Stimulated activated CD8-positive, alpha-beta memory T cell treated with anti-CD3 and anti-CD28 coated beads, Interleukin-12 subunit alpha, Interleukin-12 subunit beta, amount 100 ng/mL, for 24 hours (primary cell): ENCODE measurements around the gene PDPN.
"Not testable (repeated sequence)": the region's sequence is repeated elsewhere in the genome, so short reads cannot be mapped to it uniquely, and the experiment has no call there.

ENCODE experiments used
- DNase-seq: peaks from one replicate; pipeline ENCODE4 v3.0.0-alpha.2; 2020; ENCODE audit errors: extremely low read depth

Gene PDPN, protein sequence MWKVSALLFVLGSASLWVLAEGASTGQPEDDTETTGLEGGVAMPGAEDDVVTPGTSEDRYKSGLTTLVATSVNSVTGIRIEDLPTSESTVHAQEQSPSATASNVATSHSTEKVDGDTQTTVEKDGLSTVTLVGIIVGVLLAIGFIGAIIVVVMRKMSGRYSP

DNA sequence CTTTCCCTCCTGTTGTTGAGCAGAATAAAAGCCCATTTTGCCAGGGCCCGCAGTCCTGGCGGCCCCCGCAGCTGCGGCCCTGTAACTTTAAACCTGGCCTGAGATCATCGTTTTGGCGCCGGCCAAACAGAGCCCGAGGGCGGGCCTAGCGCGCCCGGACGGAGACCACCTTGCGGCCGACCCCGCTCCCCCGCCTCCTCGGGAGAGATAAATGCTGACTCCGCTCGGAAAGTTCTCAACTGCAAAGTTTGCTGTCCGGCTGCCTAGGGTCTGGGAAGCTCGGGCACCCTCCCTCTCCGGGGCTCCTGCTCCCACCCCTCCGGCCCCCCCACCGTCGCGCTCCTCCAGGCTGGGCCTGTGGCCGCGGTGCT, at the start of gene PDPN:
TSS of gene PDPN (plus strand) at position 238 of the 371 bp plus-strand sequence. CDS start 202 bp downstream, outside the sequence.
- DNase-seq: no peak

- DNase-seq: no peak
These were observed 48.4 kb upstream of the PDPN start for GRCh38 chr1:13535227-13535626.

- DNase-seq: no peak
These were observed 47.1 kb upstream of the PDPN start for GRCh38 chr1:13536571-13536970.

DNA sequence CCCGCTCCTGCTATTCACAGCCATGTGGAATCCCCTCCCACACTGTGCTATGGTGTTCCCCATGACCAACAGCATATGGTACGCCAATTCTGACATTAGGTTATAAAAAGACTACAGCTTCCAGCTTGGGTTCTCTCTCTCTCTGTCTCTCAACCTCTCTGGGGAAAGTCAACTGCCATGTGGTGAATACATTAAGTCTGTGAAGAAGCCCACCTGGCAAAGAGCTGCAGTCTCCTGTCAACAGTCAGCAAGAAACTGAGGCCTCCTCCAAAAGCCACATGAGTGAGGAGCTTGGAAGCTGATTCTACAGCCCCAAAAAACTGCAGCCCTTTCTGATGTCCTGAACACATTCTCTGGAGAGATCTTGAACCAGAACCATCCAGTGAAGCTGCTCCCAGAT, 44.8 kb upstream of the PDPN start:
- no peak for DNase-seq

DNA sequence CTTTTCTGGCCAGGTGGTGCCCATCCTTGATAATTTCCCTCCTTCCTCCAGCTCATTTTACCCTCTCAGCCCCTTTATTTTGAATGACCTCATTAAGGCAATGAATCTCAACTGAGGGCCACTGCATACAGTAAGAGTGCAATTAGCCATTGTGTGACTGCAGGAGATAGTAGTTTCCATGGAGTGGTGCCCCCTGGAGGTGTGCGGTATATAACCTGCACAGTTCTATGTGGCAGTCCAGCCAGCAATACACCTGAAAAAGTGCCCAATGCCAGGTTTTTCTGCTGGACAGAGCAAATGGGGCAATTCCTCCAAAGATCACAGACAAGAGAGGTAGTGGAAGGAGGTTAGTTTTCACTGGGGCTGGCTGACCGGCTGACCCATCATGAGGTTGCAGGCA, 43.9 kb upstream of the PDPN start:
- no peak for DNase-seq

GRCh38 chr1:13540866-13541265, 42.8 kb upstream of the PDPN start:
- DNase-seq: no peak

DNA sequence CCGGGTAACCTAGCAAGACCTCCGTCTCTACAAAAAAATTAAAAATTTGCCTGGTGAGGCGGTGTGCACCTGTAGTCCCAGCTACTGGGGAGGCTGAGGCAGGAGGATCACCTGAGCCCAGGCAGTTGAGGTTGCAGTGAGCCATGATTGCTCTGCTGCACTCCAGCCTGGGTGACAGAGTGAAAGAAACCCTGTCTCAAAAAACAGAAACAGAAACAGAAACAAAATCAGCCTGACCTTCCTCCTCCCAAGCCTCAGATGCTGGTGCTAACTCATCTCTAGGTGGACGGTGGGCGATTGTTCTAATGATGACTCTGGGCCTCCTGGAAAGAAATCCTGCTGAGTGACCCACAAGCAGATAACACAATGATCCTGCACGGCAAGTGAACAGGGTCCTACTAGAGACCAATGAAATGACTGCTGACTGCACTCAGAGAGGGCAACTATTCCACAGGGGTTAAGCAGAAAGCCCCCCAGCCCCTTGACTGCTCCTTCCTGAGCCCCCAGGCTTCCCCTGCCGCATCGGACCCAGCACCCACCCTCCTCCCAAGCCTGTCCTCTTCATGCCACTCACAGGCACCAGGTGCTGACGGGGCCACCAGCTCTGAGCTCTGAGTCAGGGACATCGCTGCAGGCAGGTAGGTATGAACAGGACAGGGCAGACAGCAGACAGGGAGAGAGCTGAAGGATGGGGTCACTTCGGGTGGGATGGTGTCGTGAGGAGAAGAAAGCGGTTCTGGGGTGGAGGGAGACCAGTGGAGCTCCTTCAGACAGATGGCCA, 42.0 kb upstream of the PDPN start:
- no peak for DNase-seq

DNA sequence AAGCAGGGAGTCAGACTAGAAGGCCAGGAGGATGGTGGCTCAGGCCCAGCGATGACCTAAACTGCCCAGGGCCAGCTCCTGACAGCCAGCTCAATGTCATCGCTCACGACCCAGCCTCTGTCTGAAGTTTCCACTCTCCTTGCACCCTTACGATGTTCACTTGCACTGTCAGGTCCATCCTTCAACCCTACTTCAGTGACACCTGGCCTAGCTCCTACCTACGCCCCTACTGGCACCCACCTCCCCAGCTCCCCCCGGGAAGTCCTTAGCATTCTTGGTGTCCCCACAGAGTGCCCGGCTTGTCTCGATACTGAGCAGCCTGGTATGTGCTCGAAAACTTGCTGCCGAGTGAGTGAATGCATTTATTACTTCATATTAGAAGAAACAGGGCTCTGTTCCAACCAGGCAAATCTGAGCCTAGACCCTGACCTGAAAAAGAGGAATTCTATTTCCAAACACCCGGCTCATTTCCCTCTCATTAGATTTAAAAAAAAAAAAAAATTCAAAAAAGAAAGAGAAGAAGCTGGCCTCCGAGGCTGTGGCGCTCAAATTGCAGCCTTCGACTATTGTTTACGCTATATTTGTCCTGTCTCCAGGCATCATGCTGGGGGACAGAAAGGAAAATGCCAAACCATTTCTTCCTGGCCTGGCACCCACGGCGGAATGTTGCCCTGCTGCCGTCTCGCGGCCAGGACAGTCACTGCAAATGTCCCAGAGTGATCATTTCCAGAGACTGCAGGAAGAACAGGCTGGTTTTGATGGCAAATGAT, 40.0 kb upstream of the PDPN start:
- no peak for DNase-seq

DNA sequence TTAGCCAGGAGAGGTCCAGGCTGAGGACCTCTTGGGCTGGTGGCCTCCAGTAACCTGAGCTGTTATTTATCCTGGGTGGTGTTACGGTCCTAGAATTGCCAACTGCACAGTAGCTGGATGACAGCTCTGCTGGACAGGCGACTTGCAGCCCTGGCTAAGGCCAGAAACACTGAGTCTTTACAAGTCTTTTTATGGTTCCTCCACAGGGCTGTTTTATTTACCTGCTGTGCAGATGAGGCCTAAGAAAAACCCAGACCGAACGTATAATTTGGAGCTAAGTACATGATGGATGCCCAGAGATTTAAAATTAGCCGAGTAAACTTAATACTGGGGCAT, 39.4 kb upstream of the PDPN start:
- no peak for DNase-seq

DNA sequence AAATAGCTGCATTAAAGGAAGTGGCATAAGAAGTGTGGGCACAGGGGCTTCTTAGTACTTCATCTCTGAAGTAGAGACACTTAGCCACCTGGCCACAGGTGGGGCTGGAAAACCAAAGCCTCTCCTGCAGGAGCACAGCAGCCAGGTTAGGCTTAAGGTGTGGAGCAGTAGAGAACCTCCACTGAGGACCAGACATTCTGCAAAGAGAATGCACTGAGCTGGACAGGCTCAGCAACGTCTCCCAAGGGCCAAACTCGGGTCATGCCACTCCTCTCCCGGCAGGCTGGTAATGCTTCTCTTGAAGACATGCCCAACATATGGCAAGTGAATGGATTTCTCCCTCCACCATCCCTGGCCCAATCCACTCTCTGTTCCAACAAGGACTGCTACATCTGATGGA, 36.8 kb upstream of the PDPN start:
- no peak for DNase-seq

DNA sequence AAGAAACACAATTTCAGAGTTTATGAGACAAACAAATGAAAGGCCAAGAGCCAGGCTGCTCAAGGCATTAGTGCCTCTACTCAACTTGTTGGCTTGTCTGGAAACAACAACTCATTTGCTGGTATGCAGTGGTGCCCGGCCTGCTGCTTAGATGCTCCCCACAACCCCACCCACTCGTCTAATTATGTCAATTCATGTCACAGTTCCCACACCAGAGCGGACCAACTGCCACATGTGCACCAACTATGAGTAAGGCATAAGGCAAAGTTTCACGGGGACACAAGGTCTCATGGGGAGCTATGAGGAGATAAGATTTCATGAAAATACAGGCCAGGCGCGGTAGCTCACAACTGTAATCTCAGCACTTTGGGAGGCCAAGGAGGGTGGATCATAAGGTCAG, 35.4 kb upstream of the PDPN start:
- DNase-seq: no peak

DNA sequence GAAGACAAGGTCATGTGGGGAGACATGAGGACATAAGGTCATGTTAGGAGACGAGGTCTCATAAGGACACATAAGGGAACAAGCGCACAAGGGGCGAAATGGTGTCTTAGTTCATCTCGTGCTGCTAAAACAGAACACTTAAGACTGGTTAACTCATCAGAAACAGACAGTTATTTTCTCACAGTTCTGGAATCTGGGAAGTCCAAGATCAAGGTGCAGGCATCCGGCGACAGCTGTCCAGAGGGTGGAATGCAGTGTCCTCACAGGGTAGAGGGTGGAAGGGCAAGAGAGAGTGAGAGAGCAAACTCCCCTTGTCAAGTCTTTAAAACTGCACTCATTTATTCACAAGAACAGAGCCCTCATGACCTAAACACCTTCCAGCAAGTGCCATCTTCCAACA, 34.6 kb upstream of the PDPN start:
- DNase-seq: no peak

GRCh38 chr1:13549521-13549920, 34.1 kb upstream of the PDPN start:
- DNase-seq: no peak

- DNase-seq: no peak
These were observed 33.0 kb upstream of the PDPN start for GRCh38 chr1:13550663-13551062.

DNA sequence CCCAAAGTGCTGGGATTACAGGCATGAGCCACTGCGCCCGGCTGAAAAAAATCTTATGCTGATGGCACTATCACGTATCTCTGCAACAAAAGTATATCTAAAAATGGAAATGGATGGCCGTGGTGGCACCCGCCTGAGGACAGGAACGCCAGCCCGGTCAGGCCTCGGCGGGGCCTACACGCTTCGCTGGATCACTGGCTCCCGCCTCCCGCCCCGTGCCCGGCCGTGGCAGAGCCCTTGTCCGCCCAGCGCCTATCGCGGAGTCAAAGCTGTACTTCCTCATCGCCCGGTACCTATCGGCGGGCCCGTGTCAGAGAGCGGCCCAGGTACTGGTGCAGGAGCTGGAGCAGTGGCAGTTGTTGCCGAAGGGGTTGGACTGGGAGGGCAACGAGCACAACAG, 28.8 kb upstream of the PDPN start:
- no peak for DNase-seq

GRCh38 chr1:13556224-13556764, 27.3 kb upstream of the PDPN start:
- DNase-seq: no peak

DNA sequence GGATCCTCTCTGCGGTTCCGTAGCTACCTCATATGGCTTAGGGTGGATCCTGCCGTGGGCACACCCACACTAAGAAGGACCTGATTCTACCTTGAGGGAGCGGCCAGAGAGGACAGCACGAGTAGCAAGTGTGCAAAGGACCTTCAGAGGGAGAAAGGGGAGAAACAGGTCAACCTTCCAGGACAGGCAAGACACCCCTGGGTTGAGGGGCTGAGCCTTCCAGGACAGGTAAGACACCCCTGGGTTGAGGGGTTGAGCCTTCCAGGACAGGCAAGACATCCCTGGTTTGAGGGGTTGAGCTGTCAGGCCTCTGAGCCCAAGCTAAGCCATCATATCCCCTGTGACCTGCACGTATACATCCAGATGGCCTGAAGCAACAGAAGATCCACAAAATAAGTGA, 23.1 kb upstream of the PDPN start:
- no peak for DNase-seq

DNA sequence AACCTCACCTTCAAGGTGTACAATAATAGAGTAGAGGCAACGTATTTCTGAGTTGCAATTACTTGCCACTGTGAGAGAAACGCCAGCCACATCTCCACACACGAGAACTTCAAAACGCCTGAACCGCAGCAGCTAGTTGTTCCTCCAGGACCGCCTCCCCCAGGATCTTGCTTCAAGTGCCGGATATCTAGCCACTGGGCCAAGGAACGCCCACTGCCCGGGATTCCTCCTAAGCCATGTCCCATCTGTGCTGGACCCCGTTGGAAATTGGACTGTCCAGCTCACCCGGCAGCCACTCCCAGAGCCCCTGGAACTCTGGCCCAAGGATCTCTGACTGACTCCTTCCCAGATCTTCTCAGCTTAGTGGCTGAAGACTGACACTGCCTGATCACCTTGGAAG, 20.7 kb upstream of the PDPN start:
- DNase-seq: not testable (repeated sequence)

- DNase-seq: no peak
These were observed 19.6 kb upstream of the PDPN start for GRCh38 chr1:13564073-13564472.

- DNase-seq: not testable (repeated sequence)
These were observed 13.2 kb upstream of the PDPN start for GRCh38 chr1:13570435-13570834.

DNA sequence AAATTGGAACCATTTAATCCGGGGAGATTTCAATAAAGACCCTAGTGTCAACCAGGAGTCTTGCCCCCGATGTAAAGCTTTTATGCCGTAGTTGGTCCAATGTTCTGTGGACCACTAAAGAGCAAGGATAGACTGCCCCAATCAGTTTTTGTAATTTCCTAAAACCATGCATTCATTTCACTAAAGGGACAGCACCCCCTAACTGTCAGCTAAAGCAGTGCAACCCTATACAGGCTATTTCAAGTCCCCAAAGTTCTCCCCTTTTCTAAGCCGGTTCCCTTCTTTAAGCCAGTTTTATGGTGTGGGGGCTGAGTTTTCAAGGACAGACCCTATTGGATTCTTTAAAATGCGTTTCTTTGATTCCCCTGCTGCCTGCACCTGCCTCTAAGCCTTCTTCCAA, 12.7 kb upstream of the PDPN start:
- DNase-seq: no peak

GRCh38 chr1:13573586-13573985, 10.0 kb upstream of the PDPN start:
- no peak for DNase-seq

GRCh38 chr1:13576926-13577325, 6.7 kb upstream of the PDPN start:
- no peak for DNase-seq
